GM06990 (cell line): ENCODE results near the gene SLC25A38.
"Not testable (repeated sequence)": the region's sequence is repeated elsewhere in the genome, so short reads cannot be mapped to it uniquely, and the experiment has no call there.

ENCODE experiments used
- DNase-seq: peaks from one replicate; pipeline ENCODE4 v3.0.0-alpha.2; 2011; ENCODE audit not compliant: insufficient read length; ENCODE audit errors: extremely low read depth
- H3K27me3 ChIP-seq: replicated peaks from 2 replicates; pipeline ENCODE4 v1.6.0; 2011; ENCODE audit warnings: low read length; ENCODE audit not compliant: control insufficient read depth, insufficient read depth
- H3K36me3 ChIP-seq: 2 replicates; pipeline ENCODE4 v1.5.1; 2011; ENCODE audit warnings: low read length; ENCODE audit not compliant: control insufficient read depth, insufficient read depth
- H3K4me3 ChIP-seq: replicated peaks from 2 replicates; pipeline ENCODE4 v1.5.1; 2011; ENCODE audit warnings: low read depth, mild to moderate bottlenecking, control low read depth, low read length
- CTCF ChIP-seq: IDR thresholded peaks from 2 replicates; pipeline ENCODE4 v1.5.1; 2011; ENCODE audit warnings: low read length, control low read depth, mild to moderate bottlenecking, inconsistent platforms; ENCODE audit not compliant: insufficient read depth, poor library complexity, severe bottlenecking

SLC25A38 gene

GRCh38 chr3:39410893-39411292, 27.7 kb downstream of the SLC25A38 start:
- Histone ChIP-seq H3K36me3 (peaks cover 31% of the 10 kb centered on the region), H3K4me3 (no peak overlapping the region), H3K27me3 (no peaks in the 10 kb centered on the region)
- no peak for TF ChIP-seq CTCF
- no peak for DNase-seq

DNA sequence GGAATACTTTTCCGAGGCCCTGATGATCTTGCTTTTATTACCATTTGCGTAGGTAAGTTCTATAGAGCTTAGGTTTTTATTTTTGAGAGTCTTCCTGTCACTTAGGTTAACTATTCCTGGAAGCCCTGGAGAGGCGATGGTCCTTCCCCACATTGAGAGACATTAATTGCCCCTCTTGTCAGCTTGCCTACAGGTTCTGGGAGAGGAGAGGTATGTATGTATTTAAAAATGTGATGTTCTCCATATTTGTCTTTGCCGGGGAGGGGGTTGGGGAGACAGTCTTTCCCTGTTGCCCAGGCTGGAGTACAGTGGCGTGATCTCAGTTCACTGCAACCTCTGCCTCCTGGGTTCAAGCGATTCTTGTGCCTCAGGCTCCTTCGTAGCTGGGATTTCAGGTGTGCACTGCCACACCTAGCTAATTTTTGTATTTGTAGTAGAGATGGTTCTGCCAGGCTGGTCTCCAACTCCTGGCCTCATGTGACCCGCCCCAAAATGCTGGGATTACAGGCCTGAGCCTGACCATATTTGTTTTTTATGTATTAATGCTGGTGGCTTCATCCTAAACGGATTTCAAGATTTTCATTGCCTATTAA, 29.6 kb downstream of the SLC25A38 start:
- no peak overlapping the region for H3K4me3 ChIP-seq
- no peak for TF ChIP-seq CTCF
- H3K36me3 ChIP-seq: peaks cover 31% of the 10 kb centered on the region
- DNase-seq: no peak
- no peaks in the 10 kb centered on the region for H3K27me3 ChIP-seq

DNA sequence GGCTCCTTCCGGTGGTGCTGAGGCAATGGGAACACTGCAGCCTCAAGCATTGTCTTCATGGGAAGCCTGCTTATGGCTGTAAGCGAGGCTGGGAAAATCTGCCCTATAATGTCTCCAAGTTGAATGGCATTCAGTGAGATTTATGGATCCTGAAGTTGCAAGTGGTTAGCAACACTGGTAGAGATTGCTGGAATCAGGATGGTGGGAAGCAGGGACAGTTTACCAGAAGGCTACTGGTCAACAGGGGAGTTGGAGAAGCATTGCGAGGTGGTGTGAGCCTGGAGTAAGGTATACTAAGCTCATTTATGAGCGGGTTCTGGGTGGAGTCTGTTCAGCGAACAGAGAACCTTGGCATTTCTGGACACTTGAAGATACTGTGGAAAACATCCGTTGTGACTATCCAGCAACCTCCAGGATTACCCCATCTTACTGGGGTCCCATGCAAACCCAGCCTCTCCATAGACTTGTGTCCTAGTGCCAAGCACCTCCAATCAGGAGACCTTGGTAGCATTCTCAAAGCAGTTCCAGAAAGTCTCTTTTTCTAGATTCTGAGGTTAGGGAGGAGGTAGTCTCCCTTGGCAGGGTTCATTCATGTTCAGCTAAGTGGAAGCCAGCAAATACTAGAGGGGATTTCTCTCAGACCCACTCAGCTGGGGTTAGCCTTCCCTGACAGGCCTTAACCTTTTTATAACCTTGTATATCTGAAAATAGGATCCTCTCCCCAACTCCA, 30.7 kb downstream of the SLC25A38 start:
- Histone ChIP-seq H3K36me3 (peaks cover 28% of the 10 kb centered on the region), H3K4me3 (no peak overlapping the region), H3K27me3 (no peaks in the 10 kb centered on the region)
- no peak for DNase-seq
- no peak for TF ChIP-seq CTCF

- H3K27me3 ChIP-seq: no peaks in the 10 kb centered on the region
- peaks cover 28% of the 10 kb centered on the region for H3K36me3 ChIP-seq
- DNase-seq: no peak
- no peak overlapping the region for H3K4me3 ChIP-seq
- no peak for TF ChIP-seq CTCF
Measured at GRCh38 chr3:39414421-39414907, 31.3 kb downstream of the SLC25A38 start.

GRCh38 chr3:39415302-39415701, 32.1 kb downstream of the SLC25A38 start:
- peaks cover 22% of the 10 kb centered on the region for H3K36me3 ChIP-seq
- DNase-seq, H3K4me3 ChIP-seq, H3K27me3 ChIP-seq: not testable (repeated sequence)

DNA sequence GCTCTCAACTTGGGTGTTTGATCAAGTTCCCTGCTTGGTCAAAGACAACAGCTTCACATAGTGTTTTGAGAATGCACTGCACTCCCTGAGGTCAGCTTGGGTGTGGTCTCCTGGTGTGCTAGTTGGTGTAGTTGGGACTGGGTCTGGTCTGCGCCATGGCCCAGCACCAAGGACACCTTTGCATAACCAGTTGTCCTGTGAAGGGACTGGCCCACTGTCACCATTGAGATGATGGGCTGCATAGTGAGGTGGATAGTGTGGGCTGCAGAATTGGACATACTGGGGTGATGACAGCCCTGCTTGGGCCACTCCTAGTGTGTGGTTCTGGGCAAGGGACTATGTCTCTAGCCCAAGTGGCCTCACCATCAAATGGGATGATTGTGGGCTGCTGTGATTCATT, 32.8 kb downstream of the SLC25A38 start:
- H3K4me3 ChIP-seq: no peak overlapping the region
- DNase-seq: no peak
- no peaks in the 10 kb centered on the region for H3K27me3 ChIP-seq
- peaks cover 17% of the 10 kb centered on the region for H3K36me3 ChIP-seq
- no peak for TF ChIP-seq CTCF

- H3K4me3 ChIP-seq, H3K27me3 ChIP-seq, DNase-seq: not testable (repeated sequence)
- H3K36me3 ChIP-seq: peaks cover 14% of the 10 kb centered on the region
Measured at GRCh38 chr3:39416998-39417397, 33.8 kb downstream of the SLC25A38 start.

DNA sequence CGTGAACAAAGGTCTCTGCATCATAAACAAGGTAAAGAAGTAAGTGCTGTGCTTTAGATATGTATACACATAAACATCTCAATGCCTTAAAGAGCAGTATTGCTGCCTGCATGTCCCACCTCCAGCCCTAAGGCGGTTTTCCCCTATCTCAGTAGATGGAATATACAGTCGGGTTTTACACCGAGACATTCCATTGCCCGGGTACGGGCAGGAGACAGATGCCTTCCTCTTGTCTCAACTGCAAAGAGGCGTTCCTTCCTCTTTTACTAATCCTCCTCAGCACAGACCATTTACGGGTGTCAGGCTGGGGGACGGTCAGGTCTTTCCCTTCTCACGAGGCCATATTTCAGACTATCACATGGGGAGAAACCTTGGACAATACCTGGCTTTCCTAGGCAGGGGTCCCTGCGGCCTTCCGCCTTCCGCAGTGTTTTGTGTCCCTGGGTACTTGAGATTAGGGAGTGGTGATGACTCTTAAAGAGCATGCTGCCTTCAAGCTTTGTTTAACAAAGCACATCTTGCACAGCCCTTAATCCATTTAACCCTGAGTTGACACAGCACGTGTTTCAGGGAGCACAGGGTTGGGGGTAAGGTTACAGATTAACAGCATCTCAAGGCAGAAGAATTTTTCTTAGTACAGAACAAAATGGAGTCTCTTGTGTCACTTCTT, 35.5 kb downstream of the SLC25A38 start:
- H3K4me3 ChIP-seq, H3K36me3 ChIP-seq, DNase-seq, H3K27me3 ChIP-seq: not testable (repeated sequence)
